Sigmoid colon (tissue), 4 donors: ENCODE data around the gene QSOX1.

ENCODE experiments used
- CTCF ChIP-seq, 4 experiments: fragments of 450-650 bp in 3 of 4; fragments of 200-600 bp in 1 of 4; IDR thresholded peaks; one replicate each; pipeline ENCODE4 v1.5.1; 2016 to 2019; ENCODE audit warnings: antibody characterized with exemption in 4 of 4, mild to moderate bottlenecking in 3 of 4, moderate library complexity in 2 of 4
- EP300 ChIP-seq, 4 donors: sonication (generic); formaldehyde crosslinking; IDR thresholded peaks; one replicate each; pipeline ENCODE4 v1.6.1; 2017; ENCODE audit warnings: antibody characterized with exemption in 4 of 4
- POLR2A ChIP-seq, 2 donors: fragments of 450-650 bp; IDR thresholded peaks; one replicate each; pipeline ENCODE4 v1.6.1; 2016; ENCODE audit warnings: antibody characterized with exemption in 2 of 2, mild to moderate bottlenecking in 2 of 2, moderate library complexity in 2 of 2
- POLR2AphosphoS5 ChIP-seq, 4 donors: sonication (generic); formaldehyde crosslinking; IDR thresholded peaks; one replicate each; pipeline ENCODE4 v1.6.1; 2017; ENCODE audit warnings: antibody characterized with exemption in 4 of 4

GRCh38 chr1:180167721-180168467 is 13.2 kb downstream of the QSOX1 start:
- no peak for TF ChIP-seq POLR2AphosphoS5 (IDR thresholded peaks at IDR 0.05)
- TF ChIP-seq POLR2A (IDR thresholded peaks at IDR 0.05) = no peak
- no peak for TF ChIP-seq EP300 (IDR thresholded peaks at IDR 0.05)
- no peak for TF ChIP-seq CTCF (IDR thresholded peaks at IDR 0.05)
